ENCODE data around the gene CD27. TPM values are rescaled to one million over a fixed set of nuclear protein-coding genes. Genes with fewer than 3 reads are reported as not detected.

Gene CD27
- total and polyA plus RNA-seq, 9 donors = 0.34 to 0.87 (median 0.55) TPM; not detected in 2

- Histone ChIP-seq H3K9me3 (no peaks in the 10 kb centered on the region), H3K36me3 (no peaks in the 10 kb centered on the region), H3K4me1 (ENCODE audit: insufficient read depth) (peaks cover 3% of the 10 kb centered on the region), H3K4me3 (no peak overlapping the region), H3K27me3 (no peaks in the 10 kb centered on the region), H3K27ac (no peak overlapping the region)
- intact Hi-C loops (cut with DNase I) = no loop called here
- DNase-seq = no peak
- TF ChIP-seq POLR2A (IDR thresholded peaks at IDR 0.05) (no peak), CTCF (IDR thresholded peaks at IDR 0.05) (no peak), EP300 (IDR thresholded peaks at IDR 0.05) (no peak)
- 86 to 89% (median 88%) methylated on average over 12 of the region's 12 CpGs for WGBS, 3 donors
Observed at GRCh38 chr12:6457220-6457945, 12.6 kb downstream of the CD27 start.

- H3K27ac ChIP-seq = no peak overlapping the region
- H3K27me3 ChIP-seq = no peaks in the 10 kb centered on the region
- H3K4me3 ChIP-seq = no peak overlapping the region
- no peak for TF ChIP-seq EP300 (IDR thresholded peaks at IDR 0.05)
- TF ChIP-seq POLR2A (IDR thresholded peaks at IDR 0.05) = no peak
- no peak for TF ChIP-seq CTCF (IDR thresholded peaks at IDR 0.05)
- H3K36me3 ChIP-seq = no peaks in the 10 kb centered on the region
- DNase-seq = no peak
- intact Hi-C loops (cut with DNase I) = no loop called here
- 89 to 92% (median 91%) methylated on average over 14 of the region's 14 CpGs for WGBS, 3 donors
- no peaks in the 10 kb centered on the region for H3K4me1 ChIP-seq (ENCODE audit: insufficient read depth)
- H3K9me3 ChIP-seq = no peaks in the 10 kb centered on the region
Observed at GRCh38 chr12:6458281-6459003, 13.7 kb downstream of the CD27 start.

- H3K36me3 ChIP-seq = no peaks in the 10 kb centered on the region
Observed at GRCh38 chr12:6459004-6459337, 14.2 kb downstream of the CD27 start.

More at GRCh38 chr12:6459004-6459337, 14.2 kb downstream of the CD27 start:
- H3K4me3 ChIP-seq = no peak overlapping the region
- no peaks in the 10 kb centered on the region for H3K4me1 ChIP-seq (ENCODE audit: insufficient read depth)
- no peaks in the 10 kb centered on the region for H3K9me3 ChIP-seq
- 92 to 96% (median 95%) methylated on average over 2 of the region's 2 CpGs for WGBS, 3 donors
- intact Hi-C loops (cut with DNase I) = no loop called here
- no peak for DNase-seq
- TF ChIP-seq POLR2A (IDR thresholded peaks at IDR 0.05) = no peak
- TF ChIP-seq CTCF (IDR thresholded peaks at IDR 0.05) = no peak
- TF ChIP-seq EP300 (IDR thresholded peaks at IDR 0.05) = no peak
- H3K27ac ChIP-seq = no peak overlapping the region
- no peaks in the 10 kb centered on the region for H3K27me3 ChIP-seq
